Stimulated activated CD4-positive, alpha-beta T cell treated with anti-CD3 and anti-CD28 coated beads, TNF-alpha, amount 100 ng/mL, for 1 hour (primary cell): Measurements from ENCODE around the gene EPB41L2.
A peak's percentile ranks its signal among the peaks of the same experiment; 100 is the strongest.
"Not testable (repeated sequence)": the region's sequence is repeated elsewhere in the genome, so short reads cannot be mapped to it uniquely, and the experiment has no call there.

Source experiments
- DNase-seq, 3 donors: peaks; one replicate each; pipeline ENCODE4 v3.0.0-alpha.2; 2020; ENCODE audit warnings: low read depth in 3 of 3, low spot score in 1 of 3

Gene EPB41L2

GRCh38 chr6:130918171-130918570 is 144.9 kb downstream of the EPB41L2 start:
- no peak for DNase-seq

DNA sequence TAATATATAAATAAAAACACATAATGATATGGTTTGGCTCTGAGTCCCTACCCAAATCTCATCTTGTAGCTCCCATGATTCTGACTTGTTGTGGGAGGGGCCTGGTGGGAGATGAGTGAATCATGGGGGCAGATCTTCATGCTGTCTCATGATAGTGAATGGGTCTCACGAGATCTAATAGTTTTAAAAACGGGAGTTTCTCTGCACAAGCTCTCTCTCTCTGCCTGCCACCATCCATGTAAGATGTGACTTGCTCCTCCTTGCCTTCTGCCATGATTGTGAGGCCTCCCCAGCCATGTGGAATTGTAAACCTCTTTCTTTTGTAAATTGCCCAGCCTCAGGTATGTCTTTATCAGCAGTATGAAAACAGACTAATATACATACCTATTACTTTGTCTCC is 147.4 kb downstream of the EPB41L2 start:
- DNase-seq, result not testable (repeated sequence)

DNA sequence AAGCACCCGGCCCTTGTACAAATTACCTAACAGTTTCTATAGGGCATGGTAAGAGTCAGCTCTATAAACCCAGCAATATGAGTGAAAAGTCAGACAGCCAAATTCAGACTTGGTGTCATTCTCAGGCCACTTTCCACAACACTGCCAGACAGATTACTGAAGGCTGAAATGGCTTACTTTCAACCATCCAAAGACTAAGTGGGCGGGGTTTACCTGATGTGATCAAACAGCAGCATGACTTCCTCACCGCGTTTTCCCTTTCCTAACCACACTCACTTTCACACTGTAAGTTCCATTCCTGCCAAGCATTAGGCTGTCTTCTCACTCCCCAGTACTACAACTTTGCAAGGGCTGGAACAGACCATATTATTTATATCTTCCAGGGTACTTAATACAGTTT is 149.9 kb downstream of the EPB41L2 start:
- no peak for DNase-seq

DNA sequence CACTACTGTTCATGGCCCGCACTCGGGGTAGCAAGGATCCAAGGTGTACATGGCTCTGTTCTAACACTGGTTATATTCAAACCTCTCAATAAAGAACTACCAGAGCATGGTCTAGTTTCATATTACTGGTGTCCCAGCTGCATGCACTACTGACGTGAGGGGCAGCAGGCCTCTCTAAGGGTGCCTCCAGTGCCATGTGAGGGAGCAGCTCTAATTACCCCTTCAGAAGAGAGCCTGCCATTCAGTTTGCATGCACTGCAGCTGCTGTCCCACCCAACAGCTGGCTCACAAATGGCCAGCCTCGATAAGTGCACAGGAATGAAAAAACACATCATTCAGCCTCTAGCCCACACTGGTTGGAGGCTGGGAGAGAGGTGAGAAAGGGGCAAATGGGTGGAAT is 150.6 kb downstream of the EPB41L2 start:
- no peak for DNase-seq

DNA sequence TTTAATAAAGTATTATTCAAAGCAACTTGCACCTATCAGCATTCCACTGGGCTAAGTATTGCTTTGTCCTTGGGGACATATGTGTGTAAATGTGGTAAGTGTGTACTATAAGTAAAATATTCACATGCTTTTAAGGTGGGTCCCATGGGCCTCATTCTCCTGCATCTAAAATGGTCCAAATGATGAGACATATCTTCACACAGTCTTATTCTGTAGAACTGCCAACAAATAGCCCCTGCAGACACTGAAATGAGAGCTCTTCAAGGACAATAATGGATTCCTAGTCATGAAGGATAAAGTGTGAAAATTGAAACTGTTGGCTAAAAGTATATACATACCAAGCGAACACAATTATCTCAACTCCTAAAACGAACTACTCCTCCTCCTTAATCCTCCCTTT is 154.1 kb downstream of the EPB41L2 start:
- no peak for DNase-seq

DNA sequence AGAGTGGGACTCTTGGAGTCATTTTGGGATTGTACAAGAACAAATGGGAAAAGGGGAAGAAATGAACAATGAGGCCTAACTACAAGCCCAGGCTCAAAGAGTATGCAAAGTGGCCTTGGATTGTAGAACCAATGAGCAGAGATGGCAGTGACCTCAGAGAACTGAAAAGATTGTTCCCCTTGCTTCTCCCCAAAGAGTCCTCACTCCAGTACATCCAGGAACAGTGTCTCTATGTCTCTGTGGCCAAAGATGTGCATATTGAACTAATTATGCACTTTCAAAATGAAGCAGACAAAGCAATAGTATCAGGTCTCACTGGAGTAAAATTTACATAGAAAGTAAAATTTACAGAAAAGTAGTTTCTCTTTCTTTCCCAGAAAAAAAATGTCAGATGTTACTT is 154.9 kb downstream of the EPB41L2 start:
- no peak for DNase-seq

GRCh38 chr6:130907687-130908086 is 155.4 kb downstream of the EPB41L2 start:
- no peak for DNase-seq

DNA sequence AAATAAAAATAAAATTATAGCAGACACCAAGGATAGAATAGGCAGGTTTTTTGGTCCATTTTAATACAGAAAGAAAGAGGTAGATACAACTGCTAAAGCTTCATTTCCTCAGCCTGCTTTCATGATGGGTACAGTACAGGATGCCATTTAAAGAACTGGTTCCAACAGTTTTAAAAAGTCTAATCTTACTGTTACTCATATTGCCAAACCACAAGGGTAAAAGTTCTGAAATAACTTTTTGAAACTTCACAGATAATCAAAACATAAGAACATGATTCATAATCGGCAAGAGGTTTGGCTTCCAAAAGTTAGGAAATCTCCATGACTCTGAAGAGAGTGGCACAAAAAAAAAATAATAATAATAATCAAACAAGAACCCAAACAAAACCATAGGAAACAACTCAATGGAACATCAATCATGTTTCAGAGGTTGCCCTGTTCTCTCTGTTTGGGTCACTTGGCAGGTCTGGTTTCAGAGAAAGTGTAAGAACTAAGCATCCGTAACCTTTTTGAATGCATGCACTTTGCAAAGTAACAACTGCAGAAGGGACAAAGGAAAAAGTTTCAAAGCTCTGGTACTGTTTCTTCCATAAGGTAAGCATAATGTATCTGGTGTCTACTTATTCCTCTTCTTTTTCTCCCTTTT is 156.2 kb downstream of the EPB41L2 start:
- no peak for DNase-seq

DNA sequence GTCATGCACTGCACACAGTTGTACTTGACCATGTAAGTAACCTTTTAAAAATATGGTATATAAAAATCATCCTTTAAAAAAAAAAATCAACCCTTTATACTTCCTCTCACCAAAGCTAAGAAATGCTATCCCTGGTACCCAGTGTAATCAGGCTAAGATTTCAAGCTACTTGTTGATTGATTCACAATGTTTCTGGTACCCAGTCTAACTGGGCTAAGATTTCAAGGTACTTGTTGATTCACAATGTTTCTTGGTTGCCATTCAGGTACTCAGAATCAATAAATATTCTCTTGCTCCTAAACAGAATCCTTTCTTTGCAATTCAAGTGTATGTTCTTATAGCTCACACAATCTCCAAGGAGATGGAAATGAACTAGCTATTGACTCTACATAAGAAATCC is 159.4 kb downstream of the EPB41L2 start:
- DNase-seq, result no peak

DNA sequence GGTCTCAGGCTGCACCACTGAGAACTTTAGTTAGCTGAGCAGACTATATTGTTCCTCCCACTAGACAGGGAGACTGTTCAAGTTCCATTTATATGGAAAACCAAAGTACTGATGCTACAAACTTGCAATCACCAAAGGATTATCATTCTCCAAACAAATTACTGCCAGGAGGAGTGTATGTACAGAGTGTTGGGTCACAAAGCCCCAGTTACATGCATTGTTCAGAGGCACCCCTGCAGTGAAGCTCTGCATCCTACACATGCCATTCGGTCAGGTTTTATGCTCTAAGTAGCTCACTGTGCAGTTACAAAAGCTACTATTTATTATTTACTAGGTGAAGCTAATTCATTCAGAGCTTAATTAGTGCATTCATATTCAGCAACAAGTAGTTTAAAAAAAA is 160.0 kb downstream of the EPB41L2 start:
- DNase-seq, result no peak

DNA sequence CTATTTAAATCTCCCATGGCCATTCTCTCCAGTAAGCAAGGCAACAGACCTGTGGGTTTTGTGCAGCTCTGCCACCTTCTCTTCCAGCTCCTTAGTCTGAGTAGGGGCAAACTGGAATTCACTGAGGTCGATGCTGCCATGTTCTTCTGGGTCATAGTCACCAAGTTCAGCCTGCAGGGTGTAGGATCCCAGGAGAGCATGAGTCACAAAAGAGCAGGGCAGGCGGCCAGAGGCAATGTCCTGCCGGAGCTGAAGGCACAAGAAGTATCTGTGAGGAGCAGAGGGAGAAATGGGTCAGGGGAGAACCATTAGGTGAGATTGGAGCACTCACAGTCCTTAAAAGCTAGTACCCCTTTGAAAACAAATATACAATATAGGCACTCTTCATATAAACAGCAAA is 162.1 kb downstream of the EPB41L2 start:
- DNase-seq, result no peak

- no peak for DNase-seq
These were observed 166.8 kb downstream of the EPB41L2 start for GRCh38 chr6:130896249-130896648.

- DNase-seq, result no peak
These were observed 167.5 kb downstream of the EPB41L2 start for GRCh38 chr6:130895516-130895915.

DNA sequence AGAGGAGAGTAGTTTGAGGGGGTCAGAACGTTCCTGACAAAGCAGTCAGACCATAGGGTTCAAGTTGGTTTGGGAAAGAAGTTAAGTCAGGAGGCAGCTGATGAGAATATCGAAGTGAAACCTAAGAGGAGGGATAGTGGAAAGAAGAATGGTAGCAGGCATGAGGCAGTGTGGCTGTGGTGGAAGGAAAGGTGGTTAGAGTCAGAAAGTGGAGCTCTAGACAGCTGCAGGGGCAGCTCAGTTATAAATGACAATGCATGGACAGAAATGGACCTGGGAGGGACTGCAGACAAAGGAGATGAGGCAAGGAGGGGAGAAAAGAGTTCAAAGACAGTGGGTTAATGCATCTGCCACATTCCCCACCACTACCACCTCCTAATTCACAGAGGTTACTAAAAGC is 169.3 kb downstream of the EPB41L2 start:
- DNase-seq, result no peak

DNA sequence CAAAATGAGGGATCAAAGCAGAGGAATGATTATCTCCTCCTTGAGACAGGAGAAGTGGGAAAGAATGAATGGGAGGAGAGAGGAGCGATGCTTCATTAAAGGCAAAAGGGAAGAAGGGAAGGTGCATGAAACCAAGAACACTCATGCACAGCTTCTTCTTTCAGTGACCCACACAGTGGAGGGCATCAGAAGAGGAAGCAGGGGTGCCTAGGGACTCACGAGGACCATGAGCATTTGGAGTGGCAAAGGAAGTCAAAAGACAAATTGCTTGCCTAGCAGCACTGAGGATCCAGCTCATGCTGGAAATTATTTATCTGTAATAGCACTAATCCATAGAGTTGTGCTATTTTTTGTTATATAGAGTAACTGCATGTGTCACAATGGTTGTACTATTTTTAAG is 169.8 kb downstream of the EPB41L2 start:
- DNase-seq, result no peak

- no peak for DNase-seq
These were observed 172.5 kb downstream of the EPB41L2 start for GRCh38 chr6:130890521-130890971.

DNA sequence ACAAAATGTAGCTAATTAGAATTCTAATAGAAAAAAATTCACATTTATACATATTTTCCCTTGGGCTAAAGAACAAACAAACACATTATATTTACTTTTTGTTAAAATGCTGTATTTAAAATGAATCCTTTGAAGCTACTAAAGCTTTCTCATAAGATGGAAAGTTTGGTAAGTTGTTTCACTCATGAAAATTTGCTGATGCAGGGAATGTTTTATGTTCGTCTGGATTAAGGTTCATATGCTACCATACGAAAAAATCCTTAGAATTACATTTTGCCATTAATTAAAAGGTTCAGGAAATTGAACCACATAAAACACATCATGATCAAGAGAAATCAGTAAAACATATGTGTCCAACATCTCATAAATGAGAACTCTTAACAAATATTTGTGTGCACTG is 173.6 kb downstream of the EPB41L2 start:
- DNase-seq, result no peak

GRCh38 chr6:130888246-130888645 is 174.8 kb downstream of the EPB41L2 start:
- DNase-seq, result no peak

DNA sequence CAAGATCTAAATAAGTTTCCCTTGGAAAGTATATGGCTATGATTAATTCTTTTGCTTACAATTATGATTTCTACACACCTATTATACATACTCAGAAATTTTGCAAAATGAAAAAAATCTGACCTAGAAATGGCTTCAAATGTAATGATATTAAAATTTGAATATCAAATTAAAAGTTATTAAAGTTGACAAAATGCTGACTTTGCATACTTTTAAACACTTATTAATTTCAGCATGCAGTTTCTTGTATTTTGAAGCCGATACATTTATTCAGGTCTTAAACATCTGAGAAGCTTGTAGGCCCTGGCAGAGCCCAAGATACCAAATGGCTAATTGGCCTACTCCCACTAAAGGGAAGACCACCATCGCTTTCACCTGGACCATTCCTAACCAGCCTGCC is 176.1 kb downstream of the EPB41L2 start:
- no peak for DNase-seq

DNA sequence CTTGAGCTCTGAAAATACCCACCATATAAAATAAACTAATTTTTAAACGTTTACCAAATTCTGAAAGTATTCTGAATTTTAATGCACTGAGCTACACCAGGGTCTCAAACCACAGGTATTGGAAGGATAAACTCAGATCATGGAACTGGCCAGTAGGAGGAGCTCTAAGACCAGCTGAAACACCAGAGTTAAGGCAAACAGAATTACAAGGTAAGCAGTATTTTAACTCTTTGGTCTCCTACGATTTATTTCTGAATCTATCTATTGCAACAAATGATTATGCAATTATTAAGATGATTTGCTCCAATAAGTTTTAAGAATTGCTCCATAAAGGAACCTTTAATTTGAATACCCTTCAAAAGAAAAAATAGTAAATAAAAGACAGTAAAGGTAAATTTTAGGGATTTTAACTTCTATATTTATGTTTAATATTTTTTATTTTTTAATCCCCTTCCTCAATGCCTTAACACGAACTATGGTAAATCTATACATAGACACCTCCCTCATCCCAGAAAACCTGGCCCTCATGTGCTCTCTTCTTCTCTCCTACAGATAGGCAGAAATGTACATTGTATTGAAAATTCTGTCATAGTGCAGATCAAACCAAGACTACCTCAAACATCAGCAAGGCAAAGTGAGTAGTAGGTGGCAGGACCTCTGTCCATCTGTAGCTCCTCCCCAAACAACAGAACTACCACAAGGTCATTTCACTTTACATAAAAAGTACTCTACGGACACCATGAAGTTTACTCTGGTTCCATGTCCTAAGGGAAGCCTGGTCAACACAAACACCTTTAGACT is 177.5 kb downstream of the EPB41L2 start:
- peak; percentile 24 to 52 (median 35) for DNase-seq

DNA sequence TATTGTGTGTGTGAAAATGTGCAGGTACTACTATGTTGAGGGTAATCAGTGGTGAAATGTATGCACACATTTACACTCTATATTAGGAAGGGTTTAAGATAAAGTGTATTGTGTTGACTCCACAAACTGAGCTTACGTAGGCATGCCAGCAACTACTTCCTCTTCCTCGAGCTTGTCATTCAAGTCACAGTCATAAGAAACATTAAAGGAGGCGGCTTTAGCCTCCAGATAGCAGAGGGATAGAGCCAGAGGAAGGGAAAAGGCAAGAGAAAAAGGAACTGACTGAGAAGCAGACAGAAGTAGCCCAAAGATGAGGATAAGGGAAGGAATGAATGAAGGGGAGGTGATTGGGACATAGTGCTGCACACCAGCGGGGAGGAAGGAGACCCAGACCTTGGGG is 180.7 kb downstream of the EPB41L2 start:
- DNase-seq, result no peak

DNA sequence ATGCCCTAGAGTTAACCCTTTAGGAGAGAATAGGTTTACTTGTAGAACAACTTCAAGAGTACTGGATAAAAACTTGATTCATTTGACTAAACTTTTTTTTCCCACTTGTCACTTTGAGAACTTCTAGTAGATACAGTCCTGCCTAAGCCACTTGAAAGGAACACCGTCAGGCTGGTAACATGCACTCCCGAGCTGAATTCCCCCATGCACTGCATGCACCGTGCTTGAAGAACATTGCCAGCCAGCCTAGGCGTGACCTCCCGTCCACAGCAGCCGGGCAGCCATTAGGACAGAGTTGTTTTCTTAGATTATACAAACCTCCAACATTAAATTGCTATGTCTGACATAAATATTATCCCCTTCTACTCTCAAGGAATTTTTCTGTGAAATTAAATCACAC is 183.2 kb downstream of the EPB41L2 start:
- no peak for DNase-seq

GRCh38 chr6:130873746-130874145 is 189.3 kb downstream of the EPB41L2 start:
- DNase-seq, result no peak
